ENCODE results near the gene RGCC. TPM values are rescaled to one million over a fixed set of nuclear protein-coding genes. Genes with fewer than 3 reads are reported as not detected.

The RGCC gene
- polyA plus RNA-seq, 1 donor from 2014 or later, result 6.8 TPM

- Mint-ChIP-seq H3K27me3 (peaks cover 42% of the 10 kb centered on the region), H3K9me3 (no peaks in the 10 kb centered on the region), H3K36me3 (no peaks in the 10 kb centered on the region), H3K27ac (peak overlapping the region in 2 of 3 donors; percentile 39 to 75), H3K4me3 (peak overlapping the region; percentile 68 to 85 (median 83)), H3K4me1 (peaks cover 38 to 48% (median 47%) of the 10 kb centered on the region in 3 donors)
Observed at GRCh38 chr13:41460074-41460465, 2.7 kb downstream of the RGCC start.

DNA sequence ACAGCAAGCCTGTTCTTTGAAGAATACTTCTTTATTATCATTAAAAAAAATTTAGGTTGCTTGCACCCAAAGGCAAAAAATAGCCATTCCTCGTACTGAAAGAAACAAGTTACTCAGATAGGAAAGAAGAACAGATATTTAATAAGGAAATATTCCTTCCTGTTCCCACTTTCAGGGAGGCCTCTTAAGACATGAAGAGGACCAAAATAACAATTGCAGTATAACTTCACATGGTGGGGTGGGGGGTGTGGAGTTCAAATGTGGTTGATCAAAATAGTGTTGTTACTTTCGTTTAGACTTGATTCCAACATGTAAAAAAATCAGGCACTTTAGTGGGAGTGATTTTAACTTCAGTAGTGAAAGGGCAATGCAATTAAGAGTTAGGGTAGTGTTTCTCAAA is 3.6 kb downstream of the RGCC start:
- no peaks in the 10 kb centered on the region for H3K9me3 Mint-ChIP-seq
- peak overlapping the region in 1 of 4 donors; percentile 3 for H3K4me3 Mint-ChIP-seq
- H3K36me3 Mint-ChIP-seq, result no peaks in the 10 kb centered on the region
- H3K27ac Mint-ChIP-seq, result peak overlapping the region in 1 of 3 donors; percentile 89
- H3K27me3 Mint-ChIP-seq, result peaks cover 35% of the 10 kb centered on the region
- peaks cover 46 to 56% (median 55%) of the 10 kb centered on the region in 3 donors for H3K4me1 Mint-ChIP-seq

DNA sequence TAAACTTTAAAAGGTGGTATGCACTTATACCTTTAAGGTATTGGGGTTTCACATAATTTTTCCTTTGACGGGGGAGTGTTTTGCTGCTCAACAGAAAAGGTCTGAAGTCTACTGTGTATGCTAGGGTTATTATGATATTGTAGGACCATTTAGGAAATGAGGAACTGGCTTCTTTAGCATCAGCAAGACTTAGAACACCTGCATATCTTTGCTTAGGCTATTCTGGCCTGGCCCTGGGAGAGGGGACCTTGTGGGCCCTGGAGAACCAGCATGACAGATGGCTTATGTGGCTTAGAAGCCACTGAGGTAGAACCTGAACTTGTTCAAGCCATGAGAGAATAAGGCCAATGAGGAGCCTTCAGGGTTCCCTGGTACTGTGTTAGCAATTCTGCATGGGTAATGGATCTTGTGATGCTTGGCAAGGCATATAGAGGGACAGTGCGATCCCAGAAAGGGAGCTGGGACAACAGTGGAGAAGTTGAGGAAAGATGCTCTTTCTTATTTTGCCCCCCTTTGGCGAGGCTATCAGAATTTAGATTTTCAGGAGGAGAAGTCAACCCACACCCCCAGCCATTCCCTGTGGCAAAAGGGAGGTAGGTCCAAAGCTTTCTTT is 4.3 kb downstream of the RGCC start:
- Mint-ChIP-seq H3K27ac (peak overlapping the region; percentile 53 to 89 (median 86)), H3K9me3 (no peaks in the 10 kb centered on the region), H3K4me1 (peaks cover 50 to 56% (median 53%) of the 10 kb centered on the region in 3 donors), H3K4me3 (peak overlapping the region in 3 of 4 donors; percentile 61 to 67 (median 63)), H3K27me3 (peaks cover 28% of the 10 kb centered on the region), H3K36me3 (no peaks in the 10 kb centered on the region)

- Mint-ChIP-seq H3K4me3 (peak overlapping the region; percentile 13 to 90 (median 70)), H3K36me3 (no peaks in the 10 kb centered on the region), H3K4me1 (peaks cover 51 to 58% (median 55%) of the 10 kb centered on the region in 3 donors), H3K27ac (peak overlapping the region; percentile 86 to 89 (median 87)), H3K9me3 (no peaks in the 10 kb centered on the region), H3K27me3 (peaks cover 24% of the 10 kb centered on the region)
Observed at GRCh38 chr13:41462427-41462826, 5.1 kb downstream of the RGCC start.

DNA sequence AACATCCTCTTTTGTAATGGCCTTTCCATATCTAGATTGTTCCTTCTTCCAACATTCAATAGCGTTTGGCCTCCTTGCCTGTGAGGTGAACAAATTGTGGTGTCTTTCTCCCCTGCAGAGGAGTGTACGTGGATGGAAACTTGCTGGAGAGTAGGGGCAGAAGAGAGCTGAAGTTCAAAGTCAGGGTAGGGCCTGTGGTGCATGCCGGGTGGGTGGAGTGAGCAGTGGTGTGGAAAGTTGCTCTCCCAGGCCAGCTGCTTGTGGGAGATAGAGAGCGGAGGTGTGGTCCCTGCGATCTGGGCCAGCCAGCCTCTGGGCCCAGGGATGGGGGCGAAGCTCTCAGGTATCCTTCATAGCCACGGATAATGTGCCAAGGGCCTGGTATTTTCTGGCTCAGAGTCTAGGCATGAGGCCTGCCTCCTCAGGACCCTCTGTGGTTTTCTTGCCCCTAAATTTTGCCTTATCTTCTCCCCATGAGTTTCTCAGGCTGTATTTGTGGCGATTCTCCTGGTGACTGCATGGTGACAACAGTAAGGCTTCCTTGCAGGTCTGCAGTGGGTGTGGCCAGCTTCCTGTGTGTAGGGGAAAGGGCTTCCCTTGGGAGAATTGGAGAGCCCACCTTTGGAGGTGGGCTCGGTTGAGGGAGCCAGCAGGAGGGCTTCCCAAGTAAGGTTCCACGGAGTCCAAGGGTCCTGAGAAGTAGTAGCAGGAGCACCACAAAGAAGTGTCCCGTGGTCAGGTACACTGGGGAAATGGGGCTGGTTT is 6.7 kb downstream of the RGCC start:
- H3K4me1 Mint-ChIP-seq, result peaks cover 48 to 55% (median 51%) of the 10 kb centered on the region in 3 donors
- peak overlapping the region; percentile 75 to 95 (median 86) for H3K27ac Mint-ChIP-seq
- peak overlapping the region; percentile 73 to 79 (median 76) for H3K4me3 Mint-ChIP-seq
- H3K27me3 Mint-ChIP-seq, result peaks cover 17% of the 10 kb centered on the region
- no peaks in the 10 kb centered on the region for H3K9me3 Mint-ChIP-seq
- H3K36me3 Mint-ChIP-seq, result no peaks in the 10 kb centered on the region

DNA sequence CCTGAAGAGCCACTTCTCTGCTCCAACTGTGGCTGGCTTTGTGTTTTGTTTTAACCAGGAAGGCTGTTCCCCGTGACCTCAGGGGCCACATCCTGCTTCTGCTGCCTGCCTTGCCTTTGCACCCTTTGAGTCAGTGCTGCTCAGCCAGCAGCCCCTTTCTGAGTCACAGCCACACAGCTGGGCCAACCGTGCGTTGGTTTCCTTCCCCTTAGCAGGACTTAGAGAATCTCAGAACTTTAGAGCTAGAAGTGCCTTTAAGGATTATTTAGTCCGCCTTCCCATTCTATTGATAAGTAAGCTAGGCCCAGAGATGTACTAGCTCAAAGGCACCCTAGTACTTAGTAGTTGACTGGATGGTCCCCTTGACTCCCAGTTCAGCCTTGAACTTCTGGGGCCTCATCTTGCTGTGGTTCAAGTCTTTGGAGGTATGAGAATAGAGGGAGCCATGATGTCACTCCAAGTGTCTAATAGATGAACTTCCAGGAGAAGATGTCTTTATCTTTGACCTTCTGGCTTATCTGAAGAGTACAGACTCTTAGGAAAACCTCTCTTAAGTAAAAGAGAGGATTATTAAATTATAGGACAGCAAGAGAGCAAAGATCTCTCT is 8.0 kb downstream of the RGCC start:
- no peaks in the 10 kb centered on the region for H3K9me3 Mint-ChIP-seq
- H3K4me3 Mint-ChIP-seq, result peak overlapping the region; percentile 42 to 78 (median 68)
- H3K4me1 Mint-ChIP-seq, result peaks cover 43 to 50% (median 49%) of the 10 kb centered on the region in 3 donors
- peaks cover 6% of the 10 kb centered on the region for H3K36me3 Mint-ChIP-seq
- H3K27me3 Mint-ChIP-seq, result peaks cover 6% of the 10 kb centered on the region
- H3K27ac Mint-ChIP-seq, result peak overlapping the region; percentile 75 to 95 (median 86)

DNA sequence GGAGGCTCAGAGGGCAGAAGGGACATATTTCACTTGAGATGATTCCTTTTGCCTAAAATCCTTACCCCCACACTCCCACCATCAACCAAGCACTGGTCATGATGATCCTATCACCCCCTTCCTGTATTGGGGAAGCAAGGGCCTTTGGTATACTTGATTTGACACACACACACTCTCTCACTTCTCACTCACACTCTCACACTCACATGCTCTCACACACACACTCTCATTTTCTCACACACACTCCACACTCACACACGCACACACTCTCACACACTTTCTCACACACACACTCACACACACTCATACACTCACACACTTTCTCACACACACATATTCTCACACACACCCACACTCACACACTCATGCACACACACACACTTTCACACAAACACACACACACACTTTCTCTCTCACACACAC is 8.6 kb downstream of the RGCC start:
- no peaks in the 10 kb centered on the region for H3K9me3 Mint-ChIP-seq
- peak overlapping the region; percentile 75 to 95 (median 86) for H3K27ac Mint-ChIP-seq
- peaks cover 6% of the 10 kb centered on the region for H3K27me3 Mint-ChIP-seq
- peaks cover 6% of the 10 kb centered on the region for H3K36me3 Mint-ChIP-seq
- peaks cover 43 to 50% (median 49%) of the 10 kb centered on the region in 3 donors for H3K4me1 Mint-ChIP-seq
- peak overlapping the region in 1 of 4 donors; percentile 78 for H3K4me3 Mint-ChIP-seq

- peaks cover 6% of the 10 kb centered on the region for H3K36me3 Mint-ChIP-seq
- H3K9me3 Mint-ChIP-seq, result no peaks in the 10 kb centered on the region
- H3K4me3 Mint-ChIP-seq, result no peak overlapping the region
- H3K4me1 Mint-ChIP-seq, result peaks cover 32 to 40% (median 38%) of the 10 kb centered on the region in 3 donors
- peak overlapping the region in 1 of 3 donors; percentile 49 for H3K27ac Mint-ChIP-seq
- H3K27me3 Mint-ChIP-seq, result peaks cover 6% of the 10 kb centered on the region
Observed at GRCh38 chr13:41467425-41467945, 10.1 kb downstream of the RGCC start.

GRCh38 chr13:41468631-41469030 is 11.3 kb downstream of the RGCC start:
- peaks cover 21 to 29% (median 28%) of the 10 kb centered on the region in 3 donors for H3K4me1 Mint-ChIP-seq
- H3K27me3 Mint-ChIP-seq, result peaks cover 2% of the 10 kb centered on the region

GRCh38 chr13:41470196-41470595 is 12.8 kb downstream of the RGCC start:
- H3K27ac Mint-ChIP-seq, result no peak overlapping the region
- peaks cover 0 to 2% (median 0%) of the 10 kb centered on the region in 3 donors for H3K9me3 Mint-ChIP-seq
- peaks cover 7 to 16% (median 13%) of the 10 kb centered on the region in 3 donors for H3K4me1 Mint-ChIP-seq
- no peaks in the 10 kb centered on the region for H3K27me3 Mint-ChIP-seq
- H3K36me3 Mint-ChIP-seq, result peaks cover 6% of the 10 kb centered on the region
- no peak overlapping the region for H3K4me3 Mint-ChIP-seq

More at GRCh38 chr13:41468631-41469030, 11.3 kb downstream of the RGCC start:
- Mint-ChIP-seq H3K27ac (no peak overlapping the region), H3K4me3 (no peak overlapping the region), H3K36me3 (peaks cover 6% of the 10 kb centered on the region), H3K9me3 (peaks cover 0 to under 1% (median 0%) of the 10 kb centered on the region in 3 donors)

DNA sequence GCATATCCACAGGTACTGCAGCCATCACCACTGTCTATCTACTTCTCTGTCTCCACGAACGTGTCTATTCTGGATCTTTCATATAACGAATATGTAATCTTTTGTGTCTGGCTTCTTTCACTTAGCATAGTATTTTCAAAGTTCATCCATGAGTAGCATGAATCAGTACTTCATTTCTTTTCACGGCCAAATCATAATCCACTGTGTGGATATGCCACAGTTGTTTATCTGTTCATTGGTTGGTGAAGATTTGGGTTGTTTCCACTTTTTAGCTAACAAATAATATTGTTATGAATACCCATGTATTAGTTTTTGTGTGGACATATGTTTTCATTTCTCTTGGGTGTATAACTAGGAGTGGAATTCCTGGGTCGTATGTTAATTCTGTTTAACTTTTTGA is 14.4 kb downstream of the RGCC start:
- no peak overlapping the region for H3K4me3 Mint-ChIP-seq
- peaks cover 0 to 3% (median under 1%) of the 10 kb centered on the region in 3 donors for H3K4me1 Mint-ChIP-seq
- H3K27ac Mint-ChIP-seq, result no peak overlapping the region
- peaks cover 6% of the 10 kb centered on the region for H3K36me3 Mint-ChIP-seq
- H3K27me3 Mint-ChIP-seq, result no peaks in the 10 kb centered on the region
- peaks cover 0 to 2% (median 0%) of the 10 kb centered on the region in 3 donors for H3K9me3 Mint-ChIP-seq

GRCh38 chr13:41487222-41487621 is 29.9 kb downstream of the RGCC start:
- Mint-ChIP-seq H3K4me3 (peak overlapping the region in 1 of 4 donors; percentile 10), H3K27ac (no peak overlapping the region), H3K27me3 (no peaks in the 10 kb centered on the region), H3K4me1 (peaks cover 15 to 22% (median 20%) of the 10 kb centered on the region in 3 donors), H3K9me3 (peaks cover 2 to 17% (median 13%) of the 10 kb centered on the region in 3 donors), H3K36me3 (peaks cover 3% of the 10 kb centered on the region)

GRCh38 chr13:41488124-41488523 is 30.8 kb downstream of the RGCC start:
- H3K27ac Mint-ChIP-seq, result peak overlapping the region in 1 of 3 donors; percentile 51
- peak overlapping the region in 1 of 4 donors; percentile 25 for H3K4me3 Mint-ChIP-seq

DNA sequence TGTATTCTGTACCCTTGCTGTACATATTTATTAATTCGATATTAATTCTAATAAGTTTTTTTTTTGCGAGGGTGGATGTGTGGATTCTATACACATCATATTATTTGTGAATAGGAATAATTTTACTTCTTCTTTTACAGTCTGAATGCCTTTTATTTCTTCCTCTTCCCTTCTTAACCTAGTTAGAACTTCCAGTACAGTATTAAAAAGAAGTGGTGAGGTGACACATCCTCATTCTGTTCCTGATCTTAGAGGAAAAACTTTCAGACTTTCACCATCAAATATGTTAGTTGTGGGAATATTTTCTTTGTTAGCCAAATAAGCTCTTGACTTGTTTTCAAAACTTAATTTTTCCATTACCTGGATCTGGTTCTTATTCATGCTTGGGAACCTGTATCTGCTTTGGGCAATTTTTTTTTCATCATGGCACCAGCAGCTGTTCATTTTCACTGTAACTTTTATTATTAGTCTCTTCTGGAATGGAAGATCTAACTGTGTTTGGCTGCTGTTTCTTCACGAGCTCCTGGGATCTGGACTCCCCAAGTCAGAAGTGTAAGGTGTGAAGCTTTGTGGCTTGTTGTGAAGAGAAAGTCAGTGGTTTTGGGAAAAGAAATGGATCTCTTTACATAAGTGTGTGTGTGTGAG is 33.1 kb downstream of the RGCC start:
- Mint-ChIP-seq H3K27ac (peak overlapping the region in 1 of 3 donors; percentile 89), H3K4me1 (peaks cover 33 to 45% (median 40%) of the 10 kb centered on the region in 3 donors), H3K36me3 (no peaks in the 10 kb centered on the region), H3K9me3 (peaks cover 0 to 12% (median 10%) of the 10 kb centered on the region in 3 donors), H3K4me3 (no peak overlapping the region), H3K27me3 (no peaks in the 10 kb centered on the region)

More at GRCh38 chr13:41488124-41488523, 30.8 kb downstream of the RGCC start:
- Mint-ChIP-seq H3K4me1 (peaks cover 24 to 31% (median 29%) of the 10 kb centered on the region in 3 donors), H3K36me3 (peaks cover 3% of the 10 kb centered on the region), H3K9me3 (peaks cover 2 to 17% (median 13%) of the 10 kb centered on the region in 3 donors), H3K27me3 (no peaks in the 10 kb centered on the region)

Measured in IgD-negative memory B cell (primary cell).